ENCODE measurements around the gene SNED1. TPM values are rescaled to one million over a fixed set of nuclear protein-coding genes. Genes with fewer than 3 reads are reported as not detected.

The SNED1 gene
- total RNA-seq, 1 experiment from 2014 or later = not detected

- TF ChIP-seq, protein P1, sequence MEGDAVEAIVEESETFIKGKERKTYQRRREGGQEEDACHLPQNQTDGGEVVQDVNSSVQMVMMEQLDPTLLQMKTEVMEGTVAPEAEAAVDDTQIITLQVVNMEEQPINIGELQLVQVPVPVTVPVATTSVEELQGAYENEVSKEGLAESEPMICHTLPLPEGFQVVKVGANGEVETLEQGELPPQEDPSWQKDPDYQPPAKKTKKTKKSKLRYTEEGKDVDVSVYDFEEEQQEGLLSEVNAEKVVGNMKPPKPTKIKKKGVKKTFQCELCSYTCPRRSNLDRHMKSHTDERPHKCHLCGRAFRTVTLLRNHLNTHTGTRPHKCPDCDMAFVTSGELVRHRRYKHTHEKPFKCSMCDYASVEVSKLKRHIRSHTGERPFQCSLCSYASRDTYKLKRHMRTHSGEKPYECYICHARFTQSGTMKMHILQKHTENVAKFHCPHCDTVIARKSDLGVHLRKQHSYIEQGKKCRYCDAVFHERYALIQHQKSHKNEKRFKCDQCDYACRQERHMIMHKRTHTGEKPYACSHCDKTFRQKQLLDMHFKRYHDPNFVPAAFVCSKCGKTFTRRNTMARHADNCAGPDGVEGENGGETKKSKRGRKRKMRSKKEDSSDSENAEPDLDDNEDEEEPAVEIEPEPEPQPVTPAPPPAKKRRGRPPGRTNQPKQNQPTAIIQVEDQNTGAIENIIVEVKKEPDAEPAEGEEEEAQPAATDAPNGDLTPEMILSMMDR (IDR thresholded peaks at IDR 0.05; ENCODE audit: insufficient read depth in 1 of 2, low read depth in 1 of 2, low read length in 1 of 2, severe bottlenecking in 1 of 2, unreplicated experiment in 1 of 2) = no peak
- H3K36me3 Mint-ChIP-seq (ENCODE audit: insufficient read depth, unreplicated experiment) = peaks cover 21% of the 10 kb centered on the region
- intact Hi-C loops (cut with micrococcal nuclease; ENCODE audit: unreplicated experiment) = no loop called here
These were observed 95.8 kb downstream of the SNED1 start for GRCh38 chr2:241094172-241094571.

DNA sequence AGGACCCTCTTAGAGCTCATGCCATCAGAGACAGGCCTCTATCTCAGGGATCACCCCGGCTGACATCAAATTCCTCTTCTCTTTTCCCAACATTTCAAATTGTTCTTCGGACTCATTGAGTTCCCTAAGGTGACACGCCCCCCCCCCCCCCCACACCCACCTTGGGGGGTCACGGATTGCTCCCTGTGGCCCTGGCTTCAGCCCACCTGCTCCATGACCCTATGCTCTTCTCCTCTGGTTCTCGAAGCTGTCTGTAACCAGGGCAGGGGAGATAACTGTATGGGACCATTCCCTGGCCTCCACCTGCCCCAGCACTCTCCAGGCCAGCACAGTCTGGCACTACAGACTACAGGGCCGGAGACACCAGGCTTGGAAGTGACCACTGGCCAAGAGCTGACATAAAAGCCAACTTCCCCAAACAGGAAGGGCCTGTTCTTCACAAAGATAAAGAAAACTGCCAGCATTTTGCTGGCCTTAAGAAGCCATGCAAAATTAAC lies 96.6 kb downstream of the SNED1 start:
- H3K36me3 Mint-ChIP-seq (ENCODE audit: insufficient read depth, unreplicated experiment) = peaks cover 19% of the 10 kb centered on the region

More at GRCh38 chr2:241094172-241094571, 95.8 kb downstream of the SNED1 start:
- no peaks in the 10 kb centered on the region for H3K9me3 ChIP-seq
- no peak for DNase-seq
- no peak overlapping the region for H3K4me3 ChIP-seq (ENCODE audit: low read depth, low read length)
- H3K36me3 ChIP-seq (ENCODE audit: control insufficient read depth, insufficient read depth, low read length) = no peaks in the 10 kb centered on the region; the same call in none of the 2 replicates
- CTCF ChIA-PET = no interaction called here
- 0 out of 2 replicates have a peak, but pooled peaks cover 4% of the 10 kb centered on the region for H3K4me1 ChIP-seq
- no peak overlapping the region for H3K4me3 Mint-ChIP-seq (ENCODE audit: unreplicated experiment)
- no peaks in the 10 kb centered on the region for H3K27me3 Mint-ChIP-seq (ENCODE audit: insufficient read depth, unreplicated experiment)
- no peak overlapping the region for H3K27ac Mint-ChIP-seq (ENCODE audit: unreplicated experiment)
- H3K4me1 Mint-ChIP-seq (ENCODE audit: low read depth, unreplicated experiment) = no peaks in the 10 kb centered on the region
- no peaks in the 10 kb centered on the region for H3K27me3 ChIP-seq (replicated peaks; ENCODE audit: control insufficient read depth, insufficient read depth, low read length)
- POLR2A ChIA-PET = no interaction called here
- no TSS peak for BruUV-seq (replicated peaks)
- H3K9me3 Mint-ChIP-seq (ENCODE audit: unreplicated experiment) = no peaks in the 10 kb centered on the region

GRCh38 chr2:241095594-241096290 lies 97.3 kb downstream of the SNED1 start:
- peaks cover 18% of the 10 kb centered on the region for H3K36me3 Mint-ChIP-seq (ENCODE audit: insufficient read depth, unreplicated experiment)
- Histone ChIP-seq H3K27me3 (replicated peaks; ENCODE audit: control insufficient read depth, insufficient read depth, low read length) (no peaks in the 10 kb centered on the region), H3K4me1 (0 out of 2 replicates have a peak, but pooled peaks cover 4% of the 10 kb centered on the region), H3K36me3 (ENCODE audit: control insufficient read depth, insufficient read depth, low read length) (no peaks in the 10 kb centered on the region; the same call in none of the 2 replicates), H3K4me3 (ENCODE audit: low read depth, low read length) (no peak overlapping the region), H3K9me3 (no peaks in the 10 kb centered on the region)
- H3K27ac Mint-ChIP-seq (ENCODE audit: unreplicated experiment) = no peak overlapping the region
- no peak for DNase-seq
- intact Hi-C loops (cut with micrococcal nuclease; ENCODE audit: unreplicated experiment) = no loop called here
- H3K4me1 Mint-ChIP-seq (ENCODE audit: low read depth, unreplicated experiment) = no peaks in the 10 kb centered on the region
- CTCF ChIA-PET = no interaction called here
- no TSS peak for BruUV-seq (replicated peaks)
- no peaks in the 10 kb centered on the region for H3K27me3 Mint-ChIP-seq (ENCODE audit: insufficient read depth, unreplicated experiment)
- no peaks in the 10 kb centered on the region for H3K9me3 Mint-ChIP-seq (ENCODE audit: unreplicated experiment)
- POLR2A ChIA-PET = no interaction called here
- TF ChIP-seq, protein P1 (IDR thresholded peaks at IDR 0.05; ENCODE audit: insufficient read depth in 1 of 2, low read depth in 1 of 2, low read length in 1 of 2, severe bottlenecking in 1 of 2, unreplicated experiment in 1 of 2) = no peak
- H3K4me3 Mint-ChIP-seq (ENCODE audit: unreplicated experiment) = no peak overlapping the region

More for the DNA sequence above, 96.6 kb downstream of the SNED1 start:
- no peak overlapping the region for H3K4me3 Mint-ChIP-seq (ENCODE audit: unreplicated experiment)
- Histone ChIP-seq H3K27me3 (replicated peaks; ENCODE audit: control insufficient read depth, insufficient read depth, low read length) (no peaks in the 10 kb centered on the region), H3K9me3 (no peaks in the 10 kb centered on the region), H3K4me1 (0 out of 2 replicates have a peak, but pooled peaks cover 4% of the 10 kb centered on the region), H3K4me3 (ENCODE audit: low read depth, low read length) (no peak overlapping the region), H3K36me3 (ENCODE audit: control insufficient read depth, insufficient read depth, low read length) (no peaks in the 10 kb centered on the region; the same call in none of the 2 replicates)
- no peaks in the 10 kb centered on the region for H3K4me1 Mint-ChIP-seq (ENCODE audit: low read depth, unreplicated experiment)
- H3K9me3 Mint-ChIP-seq (ENCODE audit: unreplicated experiment) = no peaks in the 10 kb centered on the region
- H3K27me3 Mint-ChIP-seq (ENCODE audit: insufficient read depth, unreplicated experiment) = no peaks in the 10 kb centered on the region
- no TSS peak for BruUV-seq (replicated peaks)
- H3K27ac Mint-ChIP-seq (ENCODE audit: unreplicated experiment) = no peak overlapping the region
- no peak for DNase-seq
- CTCF ChIA-PET = no interaction called here
- TF ChIP-seq, protein P1 (IDR thresholded peaks at IDR 0.05; ENCODE audit: insufficient read depth in 1 of 2, low read depth in 1 of 2, low read length in 1 of 2, severe bottlenecking in 1 of 2, unreplicated experiment in 1 of 2) = no peak
- POLR2A ChIA-PET = no interaction called here
- intact Hi-C loops (cut with micrococcal nuclease; ENCODE audit: unreplicated experiment) = no loop called here
